HuH-7 (cell line): ENCODE results near the gene FRMD5.
"Not testable (repeated sequence)": the region's sequence is repeated elsewhere in the genome, so short reads cannot be mapped to it uniquely, and the experiment has no call there.

ENCODE experiments used
- DNase-seq: peaks from one replicate; pipeline ENCODE4 v3.0.0; 2011; ENCODE audit warnings: low spot score

Gene FRMD5

GRCh38 chr15:44032820-44033219 lies 162.3 kb downstream of the FRMD5 start:
- not testable (repeated sequence) for DNase-seq

- DNase-seq: no peak
Observed at GRCh38 chr15:44029940-44030568, 165.0 kb downstream of the FRMD5 start.

GRCh38 chr15:44029003-44029402 lies 166.1 kb downstream of the FRMD5 start:
- no peak for DNase-seq

GRCh38 chr15:44028349-44028748 lies 166.7 kb downstream of the FRMD5 start:
- no peak for DNase-seq

- no peak for DNase-seq
Observed at GRCh38 chr15:44024155-44024554, 170.9 kb downstream of the FRMD5 start.

GRCh38 chr15:44023176-44023575 lies 171.9 kb downstream of the FRMD5 start:
- DNase-seq: no peak

GRCh38 chr15:44018151-44018550 lies 176.9 kb downstream of the FRMD5 start:
- no peak for DNase-seq

- no peak for DNase-seq
Observed at GRCh38 chr15:44015545-44016305, 179.3 kb downstream of the FRMD5 start.

- DNase-seq: no peak
Observed at GRCh38 chr15:44011238-44011854, 183.7 kb downstream of the FRMD5 start.

- no peak for DNase-seq
Observed at GRCh38 chr15:44010089-44010488, 185.0 kb downstream of the FRMD5 start.

GRCh38 chr15:44009038-44009437 lies 186.0 kb downstream of the FRMD5 start:
- no peak for DNase-seq

GRCh38 chr15:44000248-44000647 lies 194.8 kb downstream of the FRMD5 start:
- DNase-seq: not testable (repeated sequence)

- no peak for DNase-seq
Observed at GRCh38 chr15:43998607-43999006, 196.5 kb downstream of the FRMD5 start.

GRCh38 chr15:43991206-43991605 lies 203.9 kb downstream of the FRMD5 start:
- DNase-seq: no peak

- no peak for DNase-seq
Observed at GRCh38 chr15:43989938-43990337, 205.1 kb downstream of the FRMD5 start.

GRCh38 chr15:43988900-43989299 lies 206.2 kb downstream of the FRMD5 start:
- DNase-seq: no peak

GRCh38 chr15:43987924-43988323 lies 207.1 kb downstream of the FRMD5 start:
- DNase-seq: no peak

GRCh38 chr15:43985976-43986680 lies 208.9 kb downstream of the FRMD5 start:
- no peak for DNase-seq

- DNase-seq: no peak
Observed at GRCh38 chr15:43981576-43981975, 213.5 kb downstream of the FRMD5 start.

GRCh38 chr15:43977072-43977884 lies 217.8 kb downstream of the FRMD5 start:
- no peak for DNase-seq

GRCh38 chr15:43975770-43976169 lies 219.3 kb downstream of the FRMD5 start:
- no peak for DNase-seq

GRCh38 chr15:43975326-43975725 lies 219.7 kb downstream of the FRMD5 start:
- no peak for DNase-seq
